GM19043 (cell line): Measurements from ENCODE around the gene CASZ1.

ENCODE experiments used
- ATAC-seq: cut with Tn5 transposase; IDR thresholded peaks from one replicate; pipeline ENCODE4 v1.9.1; 2021; ENCODE audit warnings: low read depth; ENCODE audit not compliant: unreplicated experiment

CASZ1 gene

DNA sequence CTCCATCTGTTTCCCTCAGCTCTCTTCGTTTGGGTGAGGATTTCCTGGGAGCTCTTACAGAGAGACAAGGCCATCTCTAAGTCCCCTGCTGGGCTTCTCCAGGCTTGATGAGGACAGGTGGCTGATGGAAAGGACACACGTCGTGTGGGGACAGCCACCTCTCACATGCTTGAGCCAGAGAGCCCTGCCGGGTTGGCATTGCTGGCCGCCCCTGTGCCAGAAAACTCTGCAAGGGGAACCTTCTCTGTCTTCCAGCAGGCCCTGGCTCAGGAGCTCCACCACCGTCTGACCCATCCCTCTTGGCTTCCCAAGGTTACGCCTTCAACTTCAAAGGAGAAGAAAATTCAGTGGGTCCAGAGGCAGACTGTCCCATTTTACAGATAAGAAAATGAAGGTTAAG, 82.8 kb downstream of the CASZ1 start:
- ATAC-seq: no peak

DNA sequence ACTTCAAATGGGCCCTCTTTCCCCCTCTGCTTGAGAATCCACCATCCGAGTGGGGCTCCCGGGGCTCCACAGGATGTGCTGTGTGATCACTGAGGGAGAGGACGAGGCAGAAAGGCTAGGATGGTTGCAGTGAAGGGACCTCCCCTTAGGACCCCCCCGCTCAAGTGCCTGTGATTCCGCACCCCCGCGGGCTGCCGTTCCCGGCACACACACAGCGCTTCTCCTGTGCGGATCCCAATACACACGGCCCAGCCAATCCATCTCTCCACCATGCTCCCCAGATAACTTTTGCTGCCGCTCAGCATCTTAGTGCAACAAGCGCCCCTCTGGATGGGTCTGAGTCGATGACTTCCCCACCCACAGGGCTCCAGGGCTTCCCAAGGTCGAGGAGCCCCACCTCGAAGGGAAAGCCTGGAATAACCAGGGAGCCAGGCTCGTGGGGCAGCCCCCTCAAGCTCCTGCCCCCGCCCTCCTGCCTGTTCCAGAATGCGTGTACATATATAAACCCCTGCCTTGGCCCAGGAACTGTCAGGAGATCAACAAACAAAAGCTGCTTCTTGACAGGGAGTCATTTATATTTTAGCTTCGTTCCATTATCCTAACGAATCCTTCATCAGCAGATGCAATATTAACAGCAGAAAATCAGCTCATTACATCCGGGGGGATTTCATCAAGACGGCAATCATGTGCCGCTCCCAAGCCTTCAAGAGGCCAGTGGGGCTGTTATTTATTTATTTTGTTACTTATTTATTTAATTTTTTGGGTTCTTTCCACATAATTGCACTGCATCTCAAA, 83.7 kb downstream of the CASZ1 start:
- ATAC-seq: no peak

- ATAC-seq: no peak
These were observed 86.0 kb downstream of the CASZ1 start for GRCh38 chr1:10710489-10710888.

- ATAC-seq: no peak
These were observed 86.8 kb downstream of the CASZ1 start for GRCh38 chr1:10709646-10710045.

DNA sequence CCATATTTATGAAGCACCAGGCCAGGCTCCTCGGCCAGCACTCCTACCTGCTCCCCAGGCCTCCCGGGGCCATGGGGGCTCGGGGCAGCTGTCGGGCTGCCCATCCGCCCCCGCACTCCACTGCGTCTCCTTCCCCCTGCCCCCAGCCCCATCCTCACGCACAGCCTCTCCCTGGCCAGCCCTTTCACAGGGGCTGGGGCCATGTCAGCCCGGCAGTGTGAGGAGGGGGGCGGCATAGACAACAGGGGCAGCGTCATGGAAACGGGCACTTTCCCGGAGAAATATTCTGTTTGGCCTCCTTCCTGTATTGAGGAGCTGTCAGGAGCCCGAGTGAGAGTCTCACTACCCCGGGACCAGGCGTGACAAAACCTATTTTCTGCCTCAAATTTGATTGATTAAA, 87.3 kb downstream of the CASZ1 start:
- no peak for ATAC-seq

GRCh38 chr1:10708757-10709156, 87.7 kb downstream of the CASZ1 start:
- no peak for ATAC-seq

- ATAC-seq: no peak
These were observed 89.2 kb downstream of the CASZ1 start for GRCh38 chr1:10707208-10707607.

- ATAC-seq: no peak
These were observed 90.0 kb downstream of the CASZ1 start for GRCh38 chr1:10706376-10706913.

DNA sequence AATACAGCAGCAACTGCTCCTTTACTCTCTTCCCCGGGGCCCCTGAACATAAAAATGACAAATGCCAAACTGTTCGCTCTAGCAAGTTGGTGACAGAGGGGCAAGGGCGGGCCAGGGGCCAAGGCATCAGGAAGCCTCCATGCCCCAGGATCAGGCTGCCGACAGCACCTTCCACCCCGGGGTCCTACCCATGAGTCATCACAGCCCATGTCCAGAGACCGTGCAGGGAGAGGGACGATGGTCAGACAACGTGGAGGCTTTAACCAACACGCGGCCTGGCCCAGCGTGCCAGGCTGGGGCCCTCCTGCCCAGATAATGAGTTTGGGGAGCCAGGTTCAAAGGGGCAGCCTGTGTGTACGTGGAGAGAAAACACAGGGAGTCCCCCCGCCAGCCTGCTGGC, 90.5 kb downstream of the CASZ1 start:
- ATAC-seq: no peak

GRCh38 chr1:10704368-10704882, 92.0 kb downstream of the CASZ1 start:
- ATAC-seq: no peak

DNA sequence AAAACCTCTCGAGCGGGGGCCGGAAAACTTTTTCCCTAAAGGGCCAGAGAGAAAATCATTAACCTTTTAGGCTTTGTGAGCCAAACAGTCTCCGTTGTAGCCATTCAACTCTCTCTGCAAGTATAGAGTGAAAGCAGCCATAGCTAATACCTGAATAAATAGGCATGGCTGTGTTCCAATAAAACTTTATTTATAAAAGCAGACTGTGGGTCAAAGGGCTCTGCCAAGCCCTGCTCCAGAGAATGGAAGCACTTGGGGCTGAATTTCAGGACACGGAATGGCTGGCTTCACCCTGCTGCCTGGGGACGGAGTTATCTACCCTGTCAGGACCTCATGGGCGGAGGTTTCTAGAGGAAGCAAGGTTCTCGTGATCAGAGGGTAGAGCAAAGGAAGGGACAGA, 92.7 kb downstream of the CASZ1 start:
- no peak for ATAC-seq

- ATAC-seq: no peak
These were observed 95.3 kb downstream of the CASZ1 start for GRCh38 chr1:10701145-10701544.

DNA sequence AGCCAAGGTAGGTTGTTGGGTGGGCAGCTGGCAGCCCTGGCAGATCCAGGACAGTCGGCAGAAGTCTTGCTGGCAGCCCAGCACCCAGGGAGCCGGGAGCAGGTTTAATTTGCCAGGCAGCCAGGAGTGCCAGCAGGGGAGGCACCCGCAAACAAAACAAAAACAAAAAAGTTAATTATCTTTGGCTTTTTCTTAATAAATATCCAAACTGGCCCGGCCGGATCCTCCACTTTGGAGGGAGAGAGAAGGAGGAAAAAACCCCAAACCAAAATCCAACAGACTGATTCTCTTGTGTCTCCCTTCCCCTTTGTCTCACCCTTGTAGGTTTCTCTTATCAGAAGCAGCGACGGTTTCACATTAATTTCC, 97.0 kb downstream of the CASZ1 start:
- ATAC-seq: no peak

- no peak for ATAC-seq
These were observed 97.5 kb downstream of the CASZ1 start for GRCh38 chr1:10698726-10699469.

- no peak for ATAC-seq
These were observed 98.8 kb downstream of the CASZ1 start for GRCh38 chr1:10697621-10698160.

DNA sequence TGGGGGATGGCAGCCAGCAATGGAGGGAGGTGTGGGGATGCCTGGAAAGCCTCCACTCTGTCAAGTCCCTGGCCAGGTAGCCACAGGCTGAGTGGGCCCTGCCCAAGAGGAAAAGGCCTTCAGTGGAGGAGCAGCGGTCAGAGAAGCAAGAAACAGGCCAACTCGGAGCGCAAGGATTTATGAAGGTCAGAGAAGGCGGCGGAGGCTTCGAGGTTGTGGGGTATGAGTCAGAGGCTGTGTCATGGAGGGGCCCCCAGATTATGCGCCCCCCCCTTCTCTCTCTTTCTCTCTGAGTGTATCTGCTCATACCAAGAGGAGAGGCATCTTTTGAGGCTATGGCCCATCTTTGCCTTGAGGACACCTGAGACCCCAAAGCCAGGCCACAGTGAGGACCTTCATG, 99.5 kb downstream of the CASZ1 start:
- no peak for ATAC-seq

DNA sequence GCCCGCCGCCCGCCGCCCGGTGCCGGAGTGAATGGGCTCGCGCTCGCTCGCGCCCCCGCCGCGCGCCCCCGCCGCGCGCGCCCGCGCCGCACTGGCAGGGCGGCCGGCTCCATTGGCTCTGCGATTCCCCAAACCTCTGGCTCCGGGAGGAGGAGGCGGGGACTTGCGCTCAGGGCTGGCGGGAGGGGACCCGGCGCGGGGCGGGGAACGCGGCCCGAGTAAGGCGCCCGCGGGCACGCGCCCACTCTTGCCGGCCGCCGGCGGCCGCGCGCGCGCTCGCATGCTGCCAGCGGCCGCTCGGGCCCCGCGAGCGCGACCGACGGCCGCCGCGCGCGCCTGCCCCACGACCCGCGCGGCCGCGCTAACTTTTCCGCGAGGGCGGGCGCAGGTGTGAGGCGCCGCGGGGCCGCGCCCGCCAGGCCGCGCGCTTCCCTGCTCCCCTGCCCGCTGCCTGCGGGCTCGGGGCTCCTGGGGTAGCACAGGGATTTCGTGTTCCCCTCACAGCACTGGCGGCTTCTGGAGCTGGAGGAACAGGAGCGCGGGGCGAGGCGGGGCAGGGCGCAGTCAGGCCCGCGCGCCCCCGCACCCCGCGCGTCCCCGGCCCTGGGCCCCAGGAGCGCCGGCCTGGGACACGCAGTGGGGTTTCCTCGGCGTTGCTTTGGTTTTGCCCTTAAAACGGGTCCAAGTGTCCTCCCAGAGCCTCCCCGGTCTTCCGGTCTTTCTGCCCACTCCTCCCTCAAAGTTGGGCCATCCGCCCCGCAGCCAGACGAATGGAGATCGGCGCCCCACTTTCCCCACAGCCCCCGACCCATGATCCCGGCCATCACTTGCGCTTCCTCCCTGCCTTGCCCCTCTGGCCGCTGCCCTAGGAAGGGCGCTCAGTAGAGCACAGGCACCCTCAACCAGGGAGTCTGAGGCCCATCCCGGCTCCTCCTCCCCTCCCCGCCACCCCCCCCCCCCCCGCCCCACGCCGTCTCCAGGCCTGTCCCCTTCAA, 101.5 kb downstream of the CASZ1 start:
- ATAC-seq: no peak

GRCh38 chr1:10694274-10694632, 102.2 kb downstream of the CASZ1 start:
- ATAC-seq: no peak

GRCh38 chr1:10693497-10694273, 102.8 kb downstream of the CASZ1 start:
- ATAC-seq: no peak

DNA sequence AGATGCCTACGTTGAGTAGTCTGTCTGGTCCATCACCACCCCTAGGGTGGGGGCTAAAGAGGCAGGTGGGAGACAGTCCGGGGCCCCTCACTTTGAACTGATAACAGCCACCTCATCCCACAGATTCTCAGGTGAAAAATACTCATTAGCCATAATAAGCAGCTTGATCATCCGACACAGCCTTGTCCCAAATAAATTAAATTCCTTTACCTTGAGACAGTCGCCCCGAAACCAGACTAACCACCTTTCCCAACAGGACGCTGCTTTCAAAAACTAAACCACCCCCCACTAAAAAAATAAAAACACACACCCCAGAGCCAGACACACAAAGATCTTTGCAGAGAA, 103.3 kb downstream of the CASZ1 start:
- ATAC-seq: no peak
